Aorta (tissue), 5 donors: ENCODE data around the gene TFCP2L1. TPM values are rescaled to one million over a fixed set of nuclear protein-coding genes. Genes with fewer than 3 reads are reported as not detected.
A peak's percentile ranks its signal among the peaks of the same experiment; 100 is the strongest.

Experiments used
- ATAC-seq: fragments of 200-7000 bp; cut with Tn5 transposase; one replicate; pipeline ENCODE4 v1.9.1; 2022; ENCODE audit warnings: moderate library complexity; ENCODE audit not compliant: low FRiP score
- DNase-seq, 2 donors: peaks; one replicate each; pipeline ENCODE4 v3.0.0-alpha.2; 2020
- H3K27ac ChIP-seq, 2 donors: one replicate each; pipeline ENCODE4 v1.5.1; 2013; ENCODE audit warnings: low read length in 2 of 2, mild to moderate bottlenecking in 2 of 2, moderate library complexity in 2 of 2, control low read depth in 1 of 2, inconsistent platforms in 1 of 2, low read depth in 1 of 2
- H3K27me3 ChIP-seq, 2 donors: one replicate each; pipeline ENCODE4 v1.6.1; 2013; ENCODE audit warnings: control low read depth in 1 of 2, low read length in 1 of 2, mild to moderate bottlenecking in 1 of 2, moderate library complexity in 1 of 2; ENCODE audit not compliant: insufficient read depth in 2 of 2, control insufficient read depth in 1 of 2
- H3K36me3 ChIP-seq, 2 donors: one replicate each; pipeline ENCODE4 v1.6.1; 2013; ENCODE audit warnings: control low read depth in 1 of 2, low read length in 1 of 2, mild to moderate bottlenecking in 1 of 2; ENCODE audit not compliant: insufficient read depth in 2 of 2, control insufficient read depth in 1 of 2
- H3K4me1 ChIP-seq, 2 donors: one replicate each; pipeline ENCODE4 v1.6.1; 2013; ENCODE audit warnings: low read length in 2 of 2, control low read depth in 1 of 2, mild to moderate bottlenecking in 1 of 2, moderate library complexity in 1 of 2; ENCODE audit not compliant: insufficient read depth in 2 of 2, control insufficient read depth in 1 of 2
- H3K4me3 ChIP-seq, 2 donors: one replicate each; pipeline ENCODE4 v1.5.1; 2013; ENCODE audit warnings: low read length in 2 of 2, control low read depth in 1 of 2, mild to moderate bottlenecking in 1 of 2
- H3K9me3 ChIP-seq: one replicate; pipeline ENCODE4 v1.6.1; 2013; ENCODE audit warnings: mild to moderate bottlenecking, low read length; ENCODE audit not compliant: control insufficient read depth
- WGBS, 2 donors: extraction: QIAGEN DNeasy Blood & Tissue Kit; methylation state at CpG; one replicate each; pipeline ENCODE4 v1.1.7; 2013; 5-methylcytosine and 5-hydroxymethylcytosine counted together
- intact Hi-C, 2 donors: fragments of 100-400 bp; cut with DNase I; formaldehyde crosslinking; loops; one replicate each; pipeline versions ENCODE4 v1.14.2 to v1.15.0; 2022
- polyA plus RNA-seq, 2 donors: library from polyadenylated mRNA; stranded (reverse); fragments of 200-250 nt; gene quantifications; one replicate each; pipeline ENCODE4 v1.2.3, GENCODE V29; 2013
- total RNA-seq, 2 donors: library from RNA; stranded (reverse); fragmentation: NEBNext Ultra II Directional; extraction: Animal tissue kit (Norgen Biotek cat#: 25700); gene quantifications; one replicate each; pipeline ENCODE4 v1.2.1, GENCODE V29; 2021
- donor health status: healthy with polysubstance abuse.
- donor health status: Bipolar disorder and iron deficiency.
- donor health status: DM: no; HTN: no; CAD: no.
- donor health status: DM: no; HTN: no; CAD: no.
- donor health status: DM: yes; HTN: yes; CAD: no.

Gene TFCP2L1
- total and polyA plus RNA-seq, 4 donors: 0.03 to 1.7 (median 0.91) TPM

- Histone ChIP-seq H3K4me1 (no peaks in the 10 kb centered on the region), H3K27me3 (no peaks in the 10 kb centered on the region), H3K36me3 (no peaks in the 10 kb centered on the region), H3K4me3 (no peak overlapping the region), H3K27ac (no peak overlapping the region), H3K9me3 (no peaks in the 10 kb centered on the region)
- intact Hi-C loops: no loop called here
- WGBS, 2 donors: 88 to 97% methylated on average over 11 of the region's 11 CpGs
- ATAC-seq (no peak), DNase-seq (peak in 1 of 2 donors; percentile 37)
Measured at GRCh38 chr2:121244616-121245015, 40.4 kb downstream of the TFCP2L1 start.

GRCh38 chr2:121243821-121244460 lies 41.1 kb downstream of the TFCP2L1 start:
- Histone ChIP-seq H3K9me3 (no peaks in the 10 kb centered on the region), H3K27me3 (no peaks in the 10 kb centered on the region), H3K36me3 (no peaks in the 10 kb centered on the region), H3K4me1 (no peaks in the 10 kb centered on the region), H3K27ac (no peak overlapping the region), H3K4me3 (no peak overlapping the region)
- DNase-seq (peak in 1 of 2 donors; percentile 67), ATAC-seq (no peak)
- intact Hi-C loops: no loop called here
- 86 to 88% methylated on average over 16 of the region's 16 CpGs for WGBS, 2 donors

DNA sequence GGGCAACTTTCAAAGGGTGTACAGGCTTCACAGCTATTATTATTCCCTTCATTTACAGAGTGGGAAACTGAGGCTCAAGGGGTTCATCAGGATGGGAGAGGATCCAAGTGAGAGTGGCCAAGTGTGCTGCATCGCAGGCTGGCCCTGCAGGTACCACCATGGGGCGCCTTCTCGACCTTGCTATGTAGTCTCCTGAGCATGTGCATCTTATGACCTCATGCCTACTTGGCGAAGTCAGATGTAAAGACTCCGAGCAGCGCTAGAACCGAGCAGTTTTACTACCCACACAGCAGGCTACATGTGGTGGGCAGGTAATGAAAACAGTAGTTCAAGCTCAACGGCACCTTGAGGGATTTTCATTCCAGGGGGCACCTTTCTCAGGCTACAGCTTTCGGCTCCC lies 42.0 kb downstream of the TFCP2L1 start:
- Histone ChIP-seq H3K4me1 (no peaks in the 10 kb centered on the region), H3K27me3 (no peaks in the 10 kb centered on the region), H3K27ac (no peak overlapping the region), H3K36me3 (no peaks in the 10 kb centered on the region), H3K4me3 (no peak overlapping the region), H3K9me3 (no peaks in the 10 kb centered on the region)
- no peak for DNase-seq
- 83 to 85% methylated on average over 9 of the region's 9 CpGs for WGBS, 2 donors
- ATAC-seq: no peak
- intact Hi-C loops: no loop called here

DNA sequence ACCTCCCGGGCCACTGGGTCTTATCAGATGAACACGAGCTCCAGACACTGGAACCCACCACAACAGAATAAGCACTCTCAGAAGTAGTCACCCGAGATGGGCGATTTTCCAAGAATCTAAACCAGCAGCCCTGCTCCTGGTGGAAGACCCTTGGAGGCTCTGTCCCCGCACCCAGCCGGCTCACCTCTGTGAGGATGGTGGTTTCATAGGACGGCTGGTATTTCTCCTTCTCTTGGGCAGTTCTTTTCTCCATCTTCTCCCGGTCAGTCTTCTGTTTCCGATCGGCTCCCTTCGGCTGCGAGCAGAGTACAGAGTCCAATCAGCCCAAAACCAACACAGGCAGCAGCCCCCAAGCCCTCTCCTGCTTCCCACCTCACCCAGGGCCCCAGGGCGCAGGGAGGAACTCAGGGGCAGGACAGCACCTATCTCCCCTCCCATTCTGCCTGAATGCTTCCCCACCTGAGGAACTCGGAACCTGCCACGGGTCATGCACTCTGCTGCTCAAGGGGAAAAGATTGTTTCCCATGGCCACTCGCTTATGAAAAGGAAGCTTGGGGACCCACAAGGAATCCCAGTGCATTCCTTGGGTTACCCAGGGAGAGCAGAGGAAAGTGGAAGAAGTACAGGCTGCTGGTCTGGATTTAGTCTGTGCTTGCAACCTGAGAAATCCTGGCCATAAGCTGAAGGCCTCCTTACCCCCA lies 42.7 kb downstream of the TFCP2L1 start:
- H3K4me1 ChIP-seq: no peaks in the 10 kb centered on the region
- ATAC-seq (no peak), DNase-seq (peak in 1 of 2 donors; percentile 51)
- H3K36me3 ChIP-seq: no peaks in the 10 kb centered on the region
- no peaks in the 10 kb centered on the region for H3K27me3 ChIP-seq
- H3K9me3 ChIP-seq: no peaks in the 10 kb centered on the region
- no peak overlapping the region for H3K4me3 ChIP-seq
- WGBS, 2 donors: 70 to 72% methylated on average over 16 of the region's 16 CpGs
- intact Hi-C loops: no loop called here
- no peak overlapping the region for H3K27ac ChIP-seq

GRCh38 chr2:121241466-121241865 lies 43.5 kb downstream of the TFCP2L1 start:
- intact Hi-C loops: no loop called here
- DNase-seq (no peak), ATAC-seq (no peak)
- H3K4me3 ChIP-seq: no peak overlapping the region
- H3K9me3 ChIP-seq: no peaks in the 10 kb centered on the region
- H3K4me1 ChIP-seq: no peaks in the 10 kb centered on the region
- 60 to 97% methylated on average over 3 of the region's 3 CpGs for WGBS, 2 donors
- no peaks in the 10 kb centered on the region for H3K36me3 ChIP-seq
- H3K27me3 ChIP-seq: no peaks in the 10 kb centered on the region
- no peak overlapping the region for H3K27ac ChIP-seq

DNA sequence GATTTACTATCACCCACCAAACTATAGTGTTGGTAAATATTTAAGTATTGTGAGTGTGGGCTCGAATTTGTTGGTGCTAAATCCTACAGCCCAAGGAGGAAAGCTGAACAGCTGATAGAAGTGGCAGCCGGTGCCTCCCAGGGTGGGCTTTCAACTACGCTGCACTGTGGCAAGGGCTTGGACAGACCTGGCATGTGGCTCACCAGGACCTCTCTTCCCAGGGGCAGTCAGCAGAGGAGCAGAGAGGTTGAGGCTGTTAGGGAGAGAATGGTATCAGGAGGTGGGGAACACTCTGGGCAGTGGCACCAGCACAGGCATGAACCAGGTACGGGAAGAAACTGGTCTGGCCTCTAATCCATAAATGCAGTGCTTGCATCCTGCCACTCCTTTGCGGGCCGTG lies 44.6 kb downstream of the TFCP2L1 start:
- Histone ChIP-seq H3K4me3 (no peak overlapping the region), H3K4me1 (no peaks in the 10 kb centered on the region), H3K9me3 (no peaks in the 10 kb centered on the region), H3K27ac (no peak overlapping the region), H3K27me3 (no peaks in the 10 kb centered on the region), H3K36me3 (no peaks in the 10 kb centered on the region)
- intact Hi-C loops: no loop called here
- DNase-seq (no peak), ATAC-seq (no peak)
- WGBS, 2 donors: 86% methylated on average over 6 of the region's 6 CpGs

- ATAC-seq: no peak
Measured at GRCh38 chr2:121239969-121240368, 45.0 kb downstream of the TFCP2L1 start.

DNA sequence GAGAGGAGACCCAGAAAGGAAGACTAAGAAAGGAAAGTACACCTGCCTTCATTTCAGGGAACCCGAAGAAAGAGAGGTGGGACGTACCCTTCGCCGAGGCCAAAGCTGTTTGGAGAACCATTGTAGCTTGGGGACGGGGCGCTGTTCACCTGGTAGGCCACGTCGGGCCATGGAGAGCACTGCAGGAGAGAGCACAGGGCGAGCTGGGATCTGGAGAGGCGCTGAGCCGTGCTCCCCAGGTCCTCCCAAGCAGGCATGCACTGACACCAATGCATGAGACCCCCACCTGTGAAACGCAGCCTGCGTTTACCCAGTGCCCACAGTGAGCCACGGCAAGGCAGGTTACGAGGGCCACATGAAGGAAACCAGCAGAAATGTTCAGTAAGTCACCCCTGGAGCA lies 45.5 kb downstream of the TFCP2L1 start:
- no peaks in the 10 kb centered on the region for H3K36me3 ChIP-seq
- H3K9me3 ChIP-seq: no peaks in the 10 kb centered on the region
- DNase-seq: peak in 1 of 2 donors; percentile 51
- H3K4me1 ChIP-seq: no peaks in the 10 kb centered on the region
- no peaks in the 10 kb centered on the region for H3K27me3 ChIP-seq
- WGBS, 2 donors: 91 to 95% methylated on average over 15 of the region's 15 CpGs
- H3K4me3 ChIP-seq: no peak overlapping the region
- intact Hi-C loops: no loop called here
- no peak for ATAC-seq
- no peak overlapping the region for H3K27ac ChIP-seq

More at GRCh38 chr2:121239969-121240368, 45.0 kb downstream of the TFCP2L1 start:
- intact Hi-C loops: no loop called here
- WGBS, 2 donors: 80 to 84% methylated on average over 5 of the region's 5 CpGs
- H3K27ac ChIP-seq: no peak overlapping the region
- no peak overlapping the region for H3K4me3 ChIP-seq
- H3K36me3 ChIP-seq: no peaks in the 10 kb centered on the region
- H3K27me3 ChIP-seq: no peaks in the 10 kb centered on the region
- no peaks in the 10 kb centered on the region for H3K9me3 ChIP-seq
- H3K4me1 ChIP-seq: no peaks in the 10 kb centered on the region
- no peak for DNase-seq

GRCh38 chr2:121238828-121239227 lies 46.2 kb downstream of the TFCP2L1 start:
- Histone ChIP-seq H3K4me3 (no peak overlapping the region), H3K27me3 (no peaks in the 10 kb centered on the region), H3K4me1 (no peaks in the 10 kb centered on the region), H3K9me3 (no peaks in the 10 kb centered on the region), H3K27ac (no peak overlapping the region), H3K36me3 (no peaks in the 10 kb centered on the region)
- WGBS, 2 donors: 85 to 91% methylated on average over 4 of the region's 4 CpGs
- intact Hi-C loops: no loop called here
- DNase-seq (peak in 1 of 2 donors; percentile 59), ATAC-seq (no peak)
